A673 (cell line): ENCODE results near the gene EIF2B1.

Source experiments
- EZH2 ChIP-seq: fragments of 200-600 bp; sonication (generic); IDR thresholded peaks from 2 replicates; pipeline ENCODE4 v1.6.1; 2017; ENCODE audit warnings: borderline replicate concordance, low read depth, mild to moderate bottlenecking, mixed read lengths, antibody characterized with exemption, low read length; ENCODE audit not compliant: poor library complexity, severe bottlenecking
- TF ChIP-seq, protein P1 (sequence below): fragments of 300-800, 200-600 bp; sonication (generic); conservative IDR thresholded peaks from 2 replicates; pipeline ENCODE4 v1.5.1; 2017; ENCODE audit warnings: low read depth, mild to moderate bottlenecking, antibody characterized with exemption, low read length, moderate library complexity, mixed read lengths

DNA sequence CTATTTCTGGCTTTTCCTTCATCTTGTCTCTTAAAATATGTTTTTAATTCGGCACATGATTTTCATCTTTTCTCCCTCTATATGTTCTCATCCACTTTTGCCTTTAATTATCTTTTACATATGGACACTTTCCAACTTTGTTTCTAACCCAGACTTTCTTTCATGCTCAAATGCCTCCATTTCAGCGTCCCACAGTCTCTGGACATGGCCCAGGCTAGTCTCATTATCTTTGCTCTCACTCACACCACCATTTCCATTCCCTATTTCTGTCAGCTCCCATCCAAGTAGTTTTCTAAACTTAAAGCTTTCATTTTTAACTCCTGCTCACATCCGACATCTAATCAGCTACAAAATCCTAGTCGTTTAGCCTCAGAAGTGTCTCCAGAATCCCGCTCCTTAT, 14.9 kb upstream of the EIF2B1 start:
- TF ChIP-seq, protein P1, sequence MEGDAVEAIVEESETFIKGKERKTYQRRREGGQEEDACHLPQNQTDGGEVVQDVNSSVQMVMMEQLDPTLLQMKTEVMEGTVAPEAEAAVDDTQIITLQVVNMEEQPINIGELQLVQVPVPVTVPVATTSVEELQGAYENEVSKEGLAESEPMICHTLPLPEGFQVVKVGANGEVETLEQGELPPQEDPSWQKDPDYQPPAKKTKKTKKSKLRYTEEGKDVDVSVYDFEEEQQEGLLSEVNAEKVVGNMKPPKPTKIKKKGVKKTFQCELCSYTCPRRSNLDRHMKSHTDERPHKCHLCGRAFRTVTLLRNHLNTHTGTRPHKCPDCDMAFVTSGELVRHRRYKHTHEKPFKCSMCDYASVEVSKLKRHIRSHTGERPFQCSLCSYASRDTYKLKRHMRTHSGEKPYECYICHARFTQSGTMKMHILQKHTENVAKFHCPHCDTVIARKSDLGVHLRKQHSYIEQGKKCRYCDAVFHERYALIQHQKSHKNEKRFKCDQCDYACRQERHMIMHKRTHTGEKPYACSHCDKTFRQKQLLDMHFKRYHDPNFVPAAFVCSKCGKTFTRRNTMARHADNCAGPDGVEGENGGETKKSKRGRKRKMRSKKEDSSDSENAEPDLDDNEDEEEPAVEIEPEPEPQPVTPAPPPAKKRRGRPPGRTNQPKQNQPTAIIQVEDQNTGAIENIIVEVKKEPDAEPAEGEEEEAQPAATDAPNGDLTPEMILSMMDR, result no peak
- no peak for TF ChIP-seq EZH2
